ENCODE data around the gene NMNAT3. TPM values are rescaled to one million over a fixed set of nuclear protein-coding genes. Genes with fewer than 3 reads are reported as not detected.

The NMNAT3 gene
- total RNA-seq, 1 donor from 2014 or later = 1.6 TPM

- TF ChIP-seq, protein P1, sequence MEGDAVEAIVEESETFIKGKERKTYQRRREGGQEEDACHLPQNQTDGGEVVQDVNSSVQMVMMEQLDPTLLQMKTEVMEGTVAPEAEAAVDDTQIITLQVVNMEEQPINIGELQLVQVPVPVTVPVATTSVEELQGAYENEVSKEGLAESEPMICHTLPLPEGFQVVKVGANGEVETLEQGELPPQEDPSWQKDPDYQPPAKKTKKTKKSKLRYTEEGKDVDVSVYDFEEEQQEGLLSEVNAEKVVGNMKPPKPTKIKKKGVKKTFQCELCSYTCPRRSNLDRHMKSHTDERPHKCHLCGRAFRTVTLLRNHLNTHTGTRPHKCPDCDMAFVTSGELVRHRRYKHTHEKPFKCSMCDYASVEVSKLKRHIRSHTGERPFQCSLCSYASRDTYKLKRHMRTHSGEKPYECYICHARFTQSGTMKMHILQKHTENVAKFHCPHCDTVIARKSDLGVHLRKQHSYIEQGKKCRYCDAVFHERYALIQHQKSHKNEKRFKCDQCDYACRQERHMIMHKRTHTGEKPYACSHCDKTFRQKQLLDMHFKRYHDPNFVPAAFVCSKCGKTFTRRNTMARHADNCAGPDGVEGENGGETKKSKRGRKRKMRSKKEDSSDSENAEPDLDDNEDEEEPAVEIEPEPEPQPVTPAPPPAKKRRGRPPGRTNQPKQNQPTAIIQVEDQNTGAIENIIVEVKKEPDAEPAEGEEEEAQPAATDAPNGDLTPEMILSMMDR (conservative IDR thresholded peaks at IDR 0.05; ENCODE audit: low read depth, low read length) = peak; percentile 10
- no peak for DNase-seq (ENCODE audit: low read depth)
- H3K4me3 ChIP-seq (ENCODE audit: low read depth, low read length) = no peak overlapping the region
Observed at GRCh38 chr3:139541532-139542288, 136.1 kb downstream of the NMNAT3 start.

DNA sequence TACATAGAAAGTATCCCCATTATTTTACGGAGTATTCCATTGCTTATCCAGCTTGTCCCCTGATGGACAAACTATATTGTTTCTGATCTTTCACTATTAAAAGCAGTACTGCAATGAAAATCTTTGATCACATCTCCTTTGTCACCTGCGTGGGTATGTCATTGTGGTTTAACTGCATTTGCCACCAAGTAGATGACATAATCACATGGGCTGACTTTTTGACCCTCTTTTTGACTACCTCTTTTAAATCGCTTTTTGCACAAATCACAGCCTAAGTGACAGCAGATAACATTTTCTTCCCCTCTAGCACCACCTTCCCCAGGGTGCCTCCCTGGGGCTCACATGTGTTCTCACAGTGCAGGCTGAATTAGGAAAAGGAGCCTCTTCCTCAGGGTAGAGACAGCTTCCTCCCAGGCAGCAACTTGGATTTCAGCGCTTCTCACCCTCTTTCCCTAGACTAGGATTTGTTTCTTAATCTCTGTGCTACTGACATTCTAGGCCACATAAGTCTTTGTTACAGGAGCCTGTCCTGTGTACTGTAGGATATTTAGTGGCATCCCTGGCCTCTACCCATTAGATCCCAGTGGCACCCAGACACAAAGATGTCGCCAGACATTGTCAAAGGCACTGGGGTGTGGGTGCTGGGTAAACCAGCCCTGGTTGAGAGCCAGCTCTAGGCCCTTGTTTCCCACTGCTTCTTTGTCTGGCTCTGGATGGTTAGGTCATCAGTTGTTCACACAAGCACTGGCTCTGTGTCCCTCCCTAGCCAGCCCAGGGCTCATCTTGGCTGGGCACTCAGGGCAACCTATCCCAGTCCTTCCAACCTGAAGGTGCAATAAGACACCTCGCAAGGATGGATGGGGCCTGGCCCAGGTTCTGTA lies 136.9 kb downstream of the NMNAT3 start:
- TF ChIP-seq, protein P1 (conservative IDR thresholded peaks at IDR 0.05; ENCODE audit: low read depth, low read length) = no peak
- no peak for DNase-seq (ENCODE audit: low read depth)
- no peak overlapping the region for H3K4me3 ChIP-seq (ENCODE audit: low read depth, low read length)

DNA sequence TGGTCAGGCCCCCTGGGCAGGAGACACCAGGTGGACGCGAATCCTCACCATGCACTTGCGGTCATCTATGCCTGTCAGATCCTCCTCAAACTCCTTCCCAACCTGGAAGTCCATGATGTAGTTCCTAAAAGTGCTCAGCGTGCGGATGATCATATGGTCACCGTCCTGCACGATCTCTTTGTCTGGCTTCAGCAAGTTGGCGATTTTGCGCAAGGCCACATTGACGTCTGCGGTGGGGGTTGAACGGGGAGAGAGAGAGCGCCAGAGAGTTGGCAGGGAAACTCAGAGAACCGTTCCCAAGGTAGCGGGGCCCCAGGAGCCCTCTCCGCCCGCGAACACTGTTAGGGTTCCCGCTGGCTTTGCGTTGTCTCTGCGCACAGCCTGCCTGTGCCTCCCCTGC lies 139.0 kb downstream of the NMNAT3 start:
- H3K4me3 ChIP-seq (ENCODE audit: low read depth, low read length) = peak overlapping the region; percentile 60
- no peak for DNase-seq (ENCODE audit: low read depth)
- TF ChIP-seq, protein P1 (conservative IDR thresholded peaks at IDR 0.05; ENCODE audit: low read depth, low read length) = no peak

DNA sequence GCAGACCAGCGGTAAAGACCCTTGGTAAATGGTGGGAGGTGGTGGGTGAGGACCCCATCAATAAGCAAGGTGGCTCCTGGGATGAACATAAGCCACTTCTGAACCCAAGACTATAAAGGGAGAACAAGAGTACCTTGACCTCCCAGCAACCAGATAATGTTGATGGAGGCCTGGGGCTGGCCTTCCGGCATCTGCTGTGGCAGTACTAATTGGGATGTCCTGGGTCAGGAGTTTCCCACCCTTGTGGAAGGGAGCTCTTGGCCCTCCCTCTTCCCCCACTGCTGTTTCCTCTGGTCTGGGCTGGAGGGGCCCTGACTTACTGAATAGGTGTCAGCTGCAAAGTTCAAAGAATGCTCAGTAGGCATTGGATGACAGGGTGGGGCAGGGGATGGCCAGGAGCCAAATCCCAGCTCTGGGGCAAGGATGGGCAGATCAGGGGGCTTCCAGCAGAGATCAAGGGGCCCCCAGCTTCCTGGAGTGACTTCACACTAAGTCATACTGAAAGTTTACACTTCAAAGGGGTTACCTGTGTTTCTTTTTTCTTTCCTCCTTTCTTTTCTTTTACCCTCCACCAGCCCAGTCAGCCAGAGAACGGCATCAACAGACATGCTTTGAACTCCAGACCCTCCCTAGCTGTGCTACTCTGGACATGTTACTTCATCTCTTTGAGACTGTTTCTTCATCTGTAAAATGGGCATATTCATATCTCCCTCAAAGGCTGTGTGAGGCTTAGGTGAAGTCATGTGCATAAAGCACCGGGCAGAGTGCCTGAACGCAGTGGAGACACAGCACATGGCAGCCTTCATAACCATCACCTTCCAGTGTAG lies 139.8 kb downstream of the NMNAT3 start:
- no peak overlapping the region for H3K4me3 ChIP-seq (ENCODE audit: low read depth, low read length)
- TF ChIP-seq, protein P1 (conservative IDR thresholded peaks at IDR 0.05; ENCODE audit: low read depth, low read length) = no peak
- no peak for DNase-seq (ENCODE audit: low read depth)

- TF ChIP-seq, protein P1 (conservative IDR thresholded peaks at IDR 0.05; ENCODE audit: low read depth, low read length) = no peak
- DNase-seq (ENCODE audit: low read depth) = no peak
- H3K4me3 ChIP-seq (ENCODE audit: low read depth, low read length) = no peak overlapping the region
Observed at GRCh38 chr3:139537361-139537760, 140.4 kb downstream of the NMNAT3 start.

DNA sequence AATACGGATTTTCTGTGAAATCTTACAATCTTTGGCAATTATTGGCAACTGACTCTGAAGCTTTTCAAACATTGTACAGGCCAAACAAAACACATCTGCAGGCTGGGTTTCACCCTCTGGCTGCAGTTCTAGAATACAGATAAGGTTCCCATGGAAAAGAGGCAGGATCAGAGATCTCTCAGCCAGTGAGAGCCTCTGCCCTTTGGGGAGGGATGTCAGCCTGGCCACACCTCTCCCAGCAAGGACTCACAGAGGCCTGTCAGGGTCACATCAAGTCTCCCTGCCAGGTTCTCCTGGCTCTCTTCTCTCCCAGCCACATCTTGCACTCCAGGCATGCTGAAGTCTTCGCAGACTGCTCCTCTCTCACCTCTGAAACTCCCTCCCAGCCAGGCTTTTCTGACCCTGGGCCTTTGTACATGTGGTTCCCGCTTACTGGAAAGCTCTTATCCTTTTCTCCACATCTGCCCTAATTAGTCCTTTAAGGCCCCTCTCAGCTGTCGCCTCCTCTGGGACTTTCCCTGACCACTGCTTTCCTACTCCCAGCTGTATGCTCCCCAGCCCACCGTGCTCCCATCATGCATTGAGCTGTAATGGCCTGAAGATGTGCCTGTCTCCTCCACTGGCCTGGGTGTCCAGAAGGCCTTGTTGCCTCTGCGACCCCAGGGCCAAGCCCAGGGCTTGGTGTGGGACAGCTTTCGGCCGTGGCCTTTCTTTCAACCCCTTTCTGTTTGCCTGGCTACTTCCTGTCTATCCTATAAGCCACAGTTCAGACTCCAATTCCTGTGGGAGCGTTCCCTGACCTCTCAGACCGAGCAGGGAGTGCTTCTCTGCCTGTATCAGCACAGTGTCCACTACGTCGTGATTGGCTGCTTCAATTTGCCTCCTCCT lies 142.5 kb downstream of the NMNAT3 start:
- no peak for DNase-seq (ENCODE audit: low read depth)
- H3K4me3 ChIP-seq (ENCODE audit: low read depth, low read length) = no peak overlapping the region

More for the DNA sequence above, 142.5 kb downstream of the NMNAT3 start:
- TF ChIP-seq, protein P1 (conservative IDR thresholded peaks at IDR 0.05; ENCODE audit: low read depth, low read length) = no peak
